CD14-positive monocyte (primary cell): ENCODE data around the gene BTBD19. TPM values are rescaled to one million over a fixed set of nuclear protein-coding genes. Genes with fewer than 3 reads are reported as not detected.

Experiments used
- DNase-seq, 3 donors: peaks; one replicate each; pipeline ENCODE4 v3.0.0-alpha.2; 2011 to 2022
- H2AFZ ChIP-seq: 2 replicates; pipeline ENCODE4 v1.6.0; 2012; ENCODE audit warnings: mild to moderate bottlenecking, low read depth, low read length, inconsistent platforms; ENCODE audit not compliant: insufficient read depth, poor library complexity, severe bottlenecking
- H3K27ac ChIP-seq, 2 donors: 1 replicate in 1 of 2; 2 replicates in 1 of 2; pipeline ENCODE4 v1.5.1; 2012 to 2013; ENCODE audit warnings: low read length in 2 of 2, control low read depth in 1 of 2, inconsistent platforms in 1 of 2, low read depth in 1 of 2, mild to moderate bottlenecking in 1 of 2
- H3K27me3 ChIP-seq, 2 donors: one replicate each; pipeline versions ENCODE4 v1.6.0 to v1.6.1; 2011 to 2013; ENCODE audit warnings: low read length in 2 of 2; ENCODE audit not compliant: control insufficient read depth in 2 of 2, insufficient read depth in 2 of 2
- H3K36me3 ChIP-seq, 2 donors: replicated peaks in 1 of 2; 1 replicate in 1 of 2; 2 replicates in 1 of 2; pipeline versions ENCODE4 v1.5.1 to v1.6.1; 2012 to 2013; ENCODE audit warnings: low read length in 2 of 2, control low read depth in 1 of 2, inconsistent platforms in 1 of 2, mild to moderate bottlenecking in 1 of 2; ENCODE audit not compliant: insufficient read depth in 2 of 2, control insufficient read depth in 1 of 2
- H3K4me1 ChIP-seq, 2 donors: 1 replicate in 1 of 2; 2 replicates in 1 of 2; pipeline versions ENCODE4 v1.5.1 to v1.6.1; 2012 to 2013; ENCODE audit warnings: low read length in 2 of 2, control low read depth in 1 of 2, inconsistent platforms in 1 of 2, mild to moderate bottlenecking in 1 of 2, moderate library complexity in 1 of 2; ENCODE audit not compliant: insufficient read depth in 2 of 2, control insufficient read depth in 1 of 2
- H3K4me2 ChIP-seq: replicated peaks from 2 replicates; pipeline ENCODE3; 2012; ENCODE audit warnings: low read length, moderate library complexity, mild to moderate bottlenecking; ENCODE audit not compliant: poor library complexity, severe bottlenecking; ENCODE audit errors: extremely low read depth
- H3K4me3 ChIP-seq, 3 experiments: fragments of 200-600 bp in 1 of 3; sonication (generic) in 1 of 3; replicated peaks in 1 of 3; 1 replicate in 2 of 3; 2 replicates in 1 of 3; pipeline ENCODE4 v1.5.1; 2011 to 2013; ENCODE audit warnings: low read length in 3 of 3, mild to moderate bottlenecking in 3 of 3, control low read depth in 2 of 3, low read depth in 2 of 3, inconsistent platforms in 1 of 3, moderate library complexity in 1 of 3
- H3K79me2 ChIP-seq: 2 replicates; pipeline ENCODE4 v1.6.0; 2012; ENCODE audit warnings: mild to moderate bottlenecking, control low read depth, inconsistent platforms, low read length, moderate library complexity; ENCODE audit not compliant: insufficient read depth
- H3K9ac ChIP-seq: 2 replicates; pipeline ENCODE4 v1.6.0; 2017; ENCODE audit warnings: low read length, mild to moderate bottlenecking; ENCODE audit not compliant: insufficient read depth, poor library complexity, severe bottlenecking
- H3K9me3 ChIP-seq, 2 donors: replicated peaks in 1 of 2; 1 replicate in 1 of 2; 2 replicates in 1 of 2; pipeline versions ENCODE4 v1.5.1 to v1.6.1; 2012 to 2013; ENCODE audit warnings: low read length in 2 of 2, control low read depth in 1 of 2; ENCODE audit not compliant: control insufficient read depth in 1 of 2, insufficient read depth in 1 of 2
- H4K20me1 ChIP-seq: 2 replicates; pipeline ENCODE4 v1.6.0; 2012; ENCODE audit warnings: mild to moderate bottlenecking, low read length, control low read depth, moderate library complexity; ENCODE audit not compliant: insufficient read depth
- H3K27ac Mint-ChIP-seq, 7 donors: one replicate each; pipeline ENCODE4 v1.8.0; 2020; ENCODE audit warnings: mild to moderate bottlenecking in 7 of 7, mixed read lengths in 7 of 7, moderate library complexity in 6 of 7, inconsistent platforms in 2 of 7
- H3K27me3 Mint-ChIP-seq, 3 donors: one replicate each; pipeline ENCODE4 v1.8.0; 2021 to 2022; ENCODE audit warnings: low read depth in 3 of 3, mild to moderate bottlenecking in 3 of 3, mixed read lengths in 3 of 3, moderate library complexity in 3 of 3, inconsistent platforms in 1 of 3
- H3K36me3 Mint-ChIP-seq, 2 donors: one replicate each; pipeline ENCODE4 v1.8.0; 2020; ENCODE audit warnings: mixed read lengths in 2 of 2, inconsistent platforms in 1 of 2, mild to moderate bottlenecking in 1 of 2
- H3K4me1 Mint-ChIP-seq: one replicate; pipeline ENCODE4 v1.8.0; 2020; ENCODE audit warnings: mild to moderate bottlenecking, mixed read lengths
- H3K4me3 Mint-ChIP-seq, 2 donors: one replicate each; pipeline ENCODE4 v1.8.0; 2020; ENCODE audit warnings: mild to moderate bottlenecking in 2 of 2, mixed read lengths in 2 of 2, moderate library complexity in 1 of 2
- H3K9me3 Mint-ChIP-seq, 7 donors: one replicate each; pipeline ENCODE4 v1.8.0; 2020 to 2022; ENCODE audit warnings: mixed read lengths in 7 of 7, mild to moderate bottlenecking in 6 of 7, moderate library complexity in 6 of 7, inconsistent platforms in 2 of 7
- CTCF ChIP-seq: fragments of 200-600 bp; IDR thresholded peaks from one replicate; pipeline ENCODE4 v1.8.0; 2022; ENCODE audit warnings: antibody characterized with exemption, mild to moderate bottlenecking
- WGBS: methylation state at CpG from one replicate; pipeline ENCODE4 v1.1.5; 2013; ENCODE audit warnings: missing lambda C conversion rate; ENCODE audit not compliant: insufficient coverage; 5-methylcytosine and 5-hydroxymethylcytosine counted together
- intact Hi-C, 2 donors: fragments of 100-400 bp; cut with micrococcal nuclease; formaldehyde crosslinking; loops; one replicate each; pipeline versions ENCODE4 v1.15.0 to v1.15.1; 2023
- polyA plus RNA-seq, 3 donors: library from polyadenylated mRNA; depleted of rRNA in 1 of 3; unstranded in 2 of 3; stranded (reverse) in 1 of 3; fragments of 300-500 nt in 2 of 3; fragments of >200 nt in 1 of 3; fragmentation: Illumina TruSeq in 2 of 3; gene quantifications; 1 replicate in 2 of 3; 2 replicates in 1 of 3; pipeline ENCODE4 v1.2.3, GENCODE V29; 2012 to 2021

Gene BTBD19
- polyA plus RNA-seq, 3 donors = 0.10 to 6.3 (median 0.73) TPM

GRCh38 chr1:44783697-44784093 lies 24.6 kb upstream of the BTBD19 start:
- DNase-seq = no peak
- H3K79me2 ChIP-seq = peaks cover under 1% of the 10 kb centered on the region
- intact Hi-C loops = loop anchor here in 1 of 2 donors (10.0 kb wide), 1 partner anchor 231 kb away; the partner anchor contains the start of genes HECTD3 and UROD
- peaks cover 12 to 32% of the 10 kb centered on the region in 2 donors for H3K36me3 ChIP-seq
- peak overlapping the region; percentile 53 for H3K9ac ChIP-seq
- H3K4me3 ChIP-seq = peak overlapping the region; percentile 19 to 65 (median 20)
- Mint-ChIP-seq H3K4me3 (peak overlapping the region; percentile 55 to 75), H3K27me3 (peaks cover 7 to 15% (median 12%) of the 10 kb centered on the region in 3 donors), H3K27ac (no peak overlapping the region), H3K4me1 (peaks cover 28% of the 10 kb centered on the region), H3K9me3 (peaks cover 0 to 2% (median 0%) of the 10 kb centered on the region in 7 donors), H3K36me3 (peaks cover 34 to 36% of the 10 kb centered on the region in 2 donors)
- peaks cover 16% of the 10 kb centered on the region for H4K20me1 ChIP-seq
- peak overlapping the region; percentile 74 for H3K4me2 ChIP-seq
- no peaks in the 10 kb centered on the region for H3K9me3 ChIP-seq
- H3K27ac ChIP-seq = no peak overlapping the region
- WGBS = 60% methylated on average over 4 of the region's 8 CpGs
- peak overlapping the region; percentile 73 for H2AFZ ChIP-seq
- no peak for TF ChIP-seq CTCF
- H3K27me3 ChIP-seq = peaks cover 0 to 3% of the 10 kb centered on the region in 2 donors
- H3K4me1 ChIP-seq = peaks cover 23 to 24% of the 10 kb centered on the region in 2 donors

- H3K4me1 Mint-ChIP-seq = peaks cover 26% of the 10 kb centered on the region
- H4K20me1 ChIP-seq = peaks cover 10% of the 10 kb centered on the region
- H3K9me3 Mint-ChIP-seq = peaks cover 0 to 2% (median 0%) of the 10 kb centered on the region in 7 donors
- H3K4me3 Mint-ChIP-seq = peak overlapping the region; percentile 55 to 75
- H3K4me1 ChIP-seq = peaks cover 23 to 24% of the 10 kb centered on the region in 2 donors
- peak overlapping the region; percentile 74 for H3K4me2 ChIP-seq
- H2AFZ ChIP-seq = peak overlapping the region; percentile 73
- peaks cover 7 to 15% (median 12%) of the 10 kb centered on the region in 3 donors for H3K27me3 Mint-ChIP-seq
- no peak for TF ChIP-seq CTCF
- H3K9ac ChIP-seq = peak overlapping the region; percentile 53
- H3K4me3 ChIP-seq = peak overlapping the region; percentile 19 to 65 (median 20)
- 13% methylated on average over 55 of the region's 71 CpGs for WGBS
- peaks cover 7 to 25% of the 10 kb centered on the region in 2 donors for H3K36me3 ChIP-seq
- no peak for DNase-seq
- peaks cover 0 to 3% of the 10 kb centered on the region in 2 donors for H3K27me3 ChIP-seq
- intact Hi-C loops = loop anchor here (5.0 to 10.0 kb wide), 2 partner anchors 43 to 230 kb away; partner anchors contain the start of genes HECTD3 (in 1 of the 2) and UROD (in 1 of the 2)
- no peak overlapping the region for H3K27ac Mint-ChIP-seq
- H3K79me2 ChIP-seq = no peaks in the 10 kb centered on the region
- H3K9me3 ChIP-seq = no peaks in the 10 kb centered on the region
- H3K36me3 Mint-ChIP-seq = peaks cover 28 to 29% of the 10 kb centered on the region in 2 donors
- H3K27ac ChIP-seq = no peak overlapping the region
These were observed 24.0 kb upstream of the BTBD19 start for GRCh38 chr1:44784094-44785028.
